Measurements from ENCODE around the gene CCT8L2.
"Not testable (repeated sequence)": the region's sequence is repeated elsewhere in the genome, so short reads cannot be mapped to it uniquely, and the experiment has no call there.

Gene CCT8L2

GRCh38 chr22:16592710-16593109, at the start of gene CCT8L2:
Gene CCT8L2 (minus strand): TSS chr22:16592810. CDS start chr22:16592550, 260 bp downstream.
- FAIRE-seq = not testable (repeated sequence)

- FAIRE-seq = not testable (repeated sequence)
Measured at GRCh38 chr22:16635442-16635841, 42.8 kb upstream of the CCT8L2 start.

GRCh38 chr22:16634092-16634491, 41.5 kb upstream of the CCT8L2 start:
- not testable (repeated sequence) for FAIRE-seq

- FAIRE-seq = peak; percentile 72
Measured at GRCh38 chr22:16628476-16628875, 35.9 kb upstream of the CCT8L2 start.

GRCh38 chr22:16625018-16625417, 32.4 kb upstream of the CCT8L2 start:
- peak; percentile 60 for FAIRE-seq

GRCh38 chr22:16623595-16623994, 31.0 kb upstream of the CCT8L2 start:
- FAIRE-seq = peak; percentile 6

- not testable (repeated sequence) for FAIRE-seq
Measured at GRCh38 chr22:16617516-16617915, 24.9 kb upstream of the CCT8L2 start.

- FAIRE-seq = not testable (repeated sequence)
Measured at GRCh38 chr22:16616390-16616938, 23.9 kb upstream of the CCT8L2 start.

GRCh38 chr22:16615606-16616245, 23.1 kb upstream of the CCT8L2 start:
- FAIRE-seq = not testable (repeated sequence)

- no peak for FAIRE-seq
Measured at GRCh38 chr22:16609548-16610261, 17.1 kb upstream of the CCT8L2 start.

- FAIRE-seq = no peak
Measured at GRCh38 chr22:16608931-16609330, 16.3 kb upstream of the CCT8L2 start.

- not testable (repeated sequence) for FAIRE-seq
Measured at GRCh38 chr22:16604257-16604998, 11.8 kb upstream of the CCT8L2 start.

- not testable (repeated sequence) for FAIRE-seq
Measured at GRCh38 chr22:16603770-16604242, 11.2 kb upstream of the CCT8L2 start.

GRCh38 chr22:16603448-16603768, 10.8 kb upstream of the CCT8L2 start:
- FAIRE-seq = no peak

GRCh38 chr22:16602728-16603447, 10.3 kb upstream of the CCT8L2 start:
- not testable (repeated sequence) for FAIRE-seq

- FAIRE-seq = not testable (repeated sequence)
Measured at GRCh38 chr22:16602224-16602727, 9.7 kb upstream of the CCT8L2 start.

GRCh38 chr22:16601437-16602223, 9.0 kb upstream of the CCT8L2 start:
- no peak for FAIRE-seq

GRCh38 chr22:16600644-16601436, 8.2 kb upstream of the CCT8L2 start:
- FAIRE-seq = not testable (repeated sequence)

- not testable (repeated sequence) for FAIRE-seq
Measured at GRCh38 chr22:16599648-16600047, 7.0 kb upstream of the CCT8L2 start.

- FAIRE-seq = not testable (repeated sequence)
Measured at GRCh38 chr22:16595251-16595650, 2.6 kb upstream of the CCT8L2 start.

- FAIRE-seq = no peak
Measured at GRCh38 chr22:16594026-16594425, 1.4 kb upstream of the CCT8L2 start.

Data from A204.1 (cell line).